HCT116 (cell line): Measurements from ENCODE around the gene ADGRD1. TPM values are rescaled to one million over a fixed set of nuclear protein-coding genes. Genes with fewer than 3 reads are reported as not detected.

Experiments used
- ATAC-seq: fragments of 200-7000 bp; cut with Tn5 transposase; 2 replicates; pipeline ENCODE4 v1.9.1; 2020; ENCODE audit warnings: mild to moderate bottlenecking, moderate library complexity
- BruUV-seq: library from RNA; stranded (reverse); fragments of 400-500 nt; replicated peaks from 2 replicates; lab custom pipeline; 2021; lab: Mats Ljungman, UMichigan
- CTCF ChIA-PET: fragments of 300-600 bp; sonication (Branson Sonifier 250); formaldehyde crosslinking; loops from one replicate; lab custom pipeline; 2021; ENCODE audit warnings: antibody characterized with exemption; lab: Charles Lee
- POLR2A ChIA-PET: fragments of 300-600, 350-600 bp; sonication (Branson Sonifier 250); formaldehyde crosslinking; loops from one replicate; lab custom pipeline; 2021; ENCODE audit warnings: antibody characterized with exemption; lab: Charles Lee
- RAD21 ChIA-PET, 2 experiments: fragments of 300-600 bp; sonication (Branson Sonifier 250); formaldehyde crosslinking; loops; one replicate each; lab custom pipeline; 2023; ENCODE audit warnings: low total read pairs in 2 of 2; ENCODE audit not compliant: uncharacterized antibody in 2 of 2, unreplicated experiment in 2 of 2, low non-redundant PET in 1 of 2; lab: Charles Lee
- DNase-seq: peaks from one replicate; pipeline ENCODE4 v3.0.0-alpha.2; 2010; ENCODE audit warnings: low read depth, low spot score
- H2AFZ ChIP-seq: fragments of 200-600 bp; shearing (Covaris generic), sonication (generic); 2 replicates; pipeline ENCODE4 v1.6.1; 2017; ENCODE audit warnings: low read depth, mixed run types, mixed read lengths, antibody characterized with exemption, low read length; ENCODE audit not compliant: poor library complexity, severe bottlenecking
- H3K27ac ChIP-seq: 2 replicates; pipeline ENCODE4 v1.5.1; 2012; ENCODE audit warnings: low read depth, low read length
- H3K27me3 ChIP-seq: fragments of 200-600 bp; sonication (generic); 2 replicates; pipeline ENCODE4 v1.6.1; 2016; ENCODE audit warnings: mixed run types, low read length, mixed read lengths; ENCODE audit not compliant: insufficient read depth
- H3K36me3 ChIP-seq, 2 experiments: fragments of 200-500 bp in 1 of 2; fragments of 200-600 bp in 1 of 2; sonication (Bioruptor generic) in 1 of 2; sonication (generic) in 1 of 2; 2 replicates each; pipeline versions ENCODE4 v1.5.1 to v1.6.1; 2014 to 2016; ENCODE audit warnings: low read length in 2 of 2, inconsistent platforms in 1 of 2, mixed read lengths in 1 of 2, mixed run types in 1 of 2; ENCODE audit not compliant: insufficient read depth in 2 of 2, control insufficient read depth in 1 of 2
- H3K4me1 ChIP-seq, 2 experiments: fragments of 200-600 bp in 1 of 2; sonication (generic) in 1 of 2; 2 replicates each; pipeline versions ENCODE4 v1.5.1 to v1.6.1; 2012 to 2017; ENCODE audit warnings: low read length in 2 of 2, inconsistent platforms in 1 of 2, mild to moderate bottlenecking in 1 of 2, mixed read lengths in 1 of 2, mixed run types in 1 of 2, moderate library complexity in 1 of 2; ENCODE audit not compliant: insufficient read depth in 2 of 2, control insufficient read depth in 1 of 2
- H3K4me2 ChIP-seq: fragments of 200-600 bp; sonication (generic); 2 replicates; pipeline ENCODE4 v1.6.1; 2017; ENCODE audit warnings: mixed run types, low read length, mixed read lengths
- H3K4me3 ChIP-seq, 2 experiments: fragments of 200-600 bp in 1 of 2; sonication (generic) in 1 of 2; replicated peaks in 1 of 2; 2 replicates each; pipeline ENCODE4 v1.5.1; 2011 to 2016; ENCODE audit warnings: low read length in 2 of 2, control low read depth in 1 of 2, low read depth in 1 of 2, mild to moderate bottlenecking in 1 of 2, mixed read lengths in 1 of 2, mixed run types in 1 of 2
- H3K79me2 ChIP-seq: fragments of 200-600 bp; sonication (generic); 2 replicates; pipeline ENCODE4 v1.6.1; 2017; ENCODE audit warnings: mild to moderate bottlenecking, mixed run types, low read length, moderate library complexity, mixed read lengths; ENCODE audit not compliant: insufficient read depth
- H3K9ac ChIP-seq: fragments of 200-600 bp; sonication (generic); 2 replicates; pipeline ENCODE4 v1.6.1; 2016; ENCODE audit warnings: low read length, mixed read lengths
- H3K9me2 ChIP-seq: fragments of 200-600 bp; sonication (generic), shearing (Covaris generic); 2 replicates; pipeline ENCODE4 v1.6.1; 2017; ENCODE audit warnings: mixed run types, mild to moderate bottlenecking, moderate library complexity; ENCODE audit not compliant: insufficient read depth
- H3K9me3 ChIP-seq, 2 experiments: fragments of 200-500 bp in 1 of 2; fragments of 200-600 bp in 1 of 2; sonication (Bioruptor generic) in 1 of 2; sonication (generic) in 1 of 2; 2 replicates each; pipeline ENCODE4 v1.6.1; 2014 to 2017; ENCODE audit warnings: low read length in 2 of 2, mixed read lengths in 2 of 2, inconsistent platforms in 1 of 2, low read depth in 1 of 2, mild to moderate bottlenecking in 1 of 2, mixed run types in 1 of 2, moderate library complexity in 1 of 2; ENCODE audit not compliant: control insufficient read depth in 1 of 2, insufficient read depth in 1 of 2
- H4K20me1 ChIP-seq: fragments of 200-600 bp; sonication (generic), shearing (Covaris generic); 2 replicates; pipeline ENCODE4 v1.6.1; 2017; ENCODE audit warnings: mixed run types, mild to moderate bottlenecking, moderate library complexity; ENCODE audit not compliant: insufficient read depth
- CBX3 ChIP-seq: IDR thresholded peaks from 2 replicates; pipeline ENCODE4 v1.6.1; 2012; ENCODE audit warnings: low read depth
- EGR1 ChIP-seq: IDR thresholded peaks from 2 replicates; pipeline ENCODE4 v1.6.1; 2012; ENCODE audit warnings: low read depth
- ELF1 ChIP-seq: IDR thresholded peaks from 2 replicates; pipeline ENCODE4 v1.6.1; 2012; ENCODE audit warnings: low read depth, borderline replicate concordance
- EZH2phosphoT487 ChIP-seq: fragments of 200-600 bp; IDR thresholded peaks from 2 replicates; pipeline ENCODE4 v1.6.1; 2018; ENCODE audit warnings: antibody characterized with exemption, borderline replicate concordance
- FOSL1 ChIP-seq: IDR thresholded peaks from 2 replicates; pipeline ENCODE4 v1.6.1; 2012; ENCODE audit warnings: low read depth
- JUND ChIP-seq: IDR thresholded peaks from 2 replicates; pipeline ENCODE4 v1.6.1; 2012
- POLR2A ChIP-seq: IDR thresholded peaks from 2 replicates; pipeline ENCODE4 v1.7.0; 2011; ENCODE audit warnings: borderline replicate concordance; ENCODE audit not compliant: insufficient read depth, insufficient read length; ENCODE audit errors: extremely low read depth
- POLR2AphosphoS5 ChIP-seq: IDR thresholded peaks from 2 replicates; pipeline ENCODE4 v1.6.1; 2011; ENCODE audit warnings: mild to moderate bottlenecking, low read depth, low read length, moderate library complexity
- RAD21 ChIP-seq: IDR thresholded peaks from 2 replicates; pipeline ENCODE4 v1.6.1; 2012; ENCODE audit warnings: low read depth, mild to moderate bottlenecking
- SP1 ChIP-seq: IDR thresholded peaks from 2 replicates; pipeline ENCODE4 v1.6.1; 2012; ENCODE audit warnings: low read depth
- TCF7L2 ChIP-seq: IDR thresholded peaks from 2 replicates; pipeline ENCODE4 v1.7.0; 2011; ENCODE audit warnings: borderline replicate concordance, inconsistent platforms; ENCODE audit not compliant: insufficient read depth, insufficient read length; ENCODE audit errors: extremely low read depth
- YY1 ChIP-seq: IDR thresholded peaks from 2 replicates; pipeline ENCODE4 v1.6.1; 2011; ENCODE audit warnings: low read length, low read depth, moderate library complexity, mild to moderate bottlenecking; ENCODE audit not compliant: insufficient replicate concordance; ENCODE audit errors: extremely low read depth
- ZFX ChIP-seq: fragments of 450-650 bp; IDR thresholded peaks from 2 replicates; pipeline ENCODE4 v1.6.1; 2017
- ZNF274 ChIP-seq: fragments of 200-500 bp; sonication (Bioruptor generic); IDR thresholded peaks from 2 replicates; pipeline ENCODE4 v1.6.1; 2014; ENCODE audit warnings: mild to moderate bottlenecking, low read depth, low read length, inconsistent platforms
- intact Hi-C: fragments of 100-400 bp; cut with micrococcal nuclease; formaldehyde crosslinking; loops from 2 replicates; pipeline ENCODE4 v1.10.0; 2022
- total RNA-seq: library from RNA; stranded (reverse); gene quantifications from one replicate; pipeline ENCODE4 v1.2.1, GENCODE V29; 2021; ENCODE audit not compliant: unreplicated experiment
- TF ChIP-seq, protein P1 (sequence below): IDR thresholded peaks from 2 replicates; pipeline ENCODE4 v1.6.1; 2011; ENCODE audit warnings: mild to moderate bottlenecking, low read length, moderate library complexity; ENCODE audit not compliant: insufficient replicate concordance; ENCODE audit errors: extremely low read depth
- TF ChIP-seq, protein P2 (sequence below), 3 experiments: fragments of 200-600 bp in 1 of 3; sonication (generic) in 1 of 3; IDR thresholded peaks in 2 of 3; conservative IDR thresholded peaks in 1 of 3; 2 replicates each; pipeline ENCODE4 v1.5.1; 2012 to 2017; ENCODE audit warnings: low read depth in 2 of 3, low read length in 2 of 3, antibody characterized with exemption in 1 of 3, borderline replicate concordance in 1 of 3, control low read depth in 1 of 3, mild to moderate bottlenecking in 1 of 3, mixed read lengths in 1 of 3, mixed run types in 1 of 3, moderate library complexity in 1 of 3; ENCODE audit not compliant: insufficient read depth in 1 of 3
- TF ChIP-seq, protein P3 (sequence below): IDR thresholded peaks from 2 replicates; pipeline ENCODE4 v1.6.1; 2012
- TF ChIP-seq, protein P4 (sequence below): IDR thresholded peaks from 2 replicates; pipeline ENCODE4 v1.6.1; 2012; ENCODE audit warnings: low read depth

Gene ADGRD1
- total RNA-seq, 1 experiment from 2014 or later = 0.44 TPM

DNA sequence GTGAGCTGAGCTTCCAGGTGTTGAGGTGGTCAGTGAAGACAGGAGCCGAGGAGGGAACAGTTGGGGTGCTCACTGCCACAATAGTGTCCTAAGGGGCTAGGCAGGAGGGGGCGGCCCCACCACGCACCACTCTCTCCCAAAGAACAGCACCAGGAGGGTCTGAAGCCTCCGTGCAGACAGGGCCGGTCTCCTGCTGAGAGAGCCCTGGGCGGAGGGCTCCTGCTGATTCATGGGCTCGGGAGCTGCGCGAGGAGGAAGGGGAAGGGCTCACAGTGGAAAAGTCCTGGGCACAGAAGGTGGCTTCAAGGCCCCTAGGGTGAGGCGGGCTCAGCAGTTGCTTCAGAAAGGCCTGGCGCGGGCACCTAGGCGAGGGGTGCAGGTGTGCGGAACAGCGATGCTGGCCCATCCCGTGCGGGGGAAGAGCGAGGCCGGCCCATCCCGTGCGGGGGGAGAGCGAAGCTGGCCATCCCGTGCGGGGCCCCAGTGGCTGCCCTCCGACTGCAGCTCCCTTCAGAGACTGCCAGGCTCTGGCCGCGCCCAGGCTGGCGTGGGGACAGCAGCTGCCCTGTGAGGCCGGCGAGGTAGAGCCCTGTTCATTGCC, 176.7 kb downstream of the ADGRD1 start:
- POLR2A ChIA-PET = no interaction called here
- ATAC-seq = no peak
- intact Hi-C loops = loop anchor here (5.0 kb wide), 1 partner anchor 368 kb away; no protein-coding TSS in a partner anchor
- DNase-seq = no peak
- TF ChIP-seq, protein P1, sequence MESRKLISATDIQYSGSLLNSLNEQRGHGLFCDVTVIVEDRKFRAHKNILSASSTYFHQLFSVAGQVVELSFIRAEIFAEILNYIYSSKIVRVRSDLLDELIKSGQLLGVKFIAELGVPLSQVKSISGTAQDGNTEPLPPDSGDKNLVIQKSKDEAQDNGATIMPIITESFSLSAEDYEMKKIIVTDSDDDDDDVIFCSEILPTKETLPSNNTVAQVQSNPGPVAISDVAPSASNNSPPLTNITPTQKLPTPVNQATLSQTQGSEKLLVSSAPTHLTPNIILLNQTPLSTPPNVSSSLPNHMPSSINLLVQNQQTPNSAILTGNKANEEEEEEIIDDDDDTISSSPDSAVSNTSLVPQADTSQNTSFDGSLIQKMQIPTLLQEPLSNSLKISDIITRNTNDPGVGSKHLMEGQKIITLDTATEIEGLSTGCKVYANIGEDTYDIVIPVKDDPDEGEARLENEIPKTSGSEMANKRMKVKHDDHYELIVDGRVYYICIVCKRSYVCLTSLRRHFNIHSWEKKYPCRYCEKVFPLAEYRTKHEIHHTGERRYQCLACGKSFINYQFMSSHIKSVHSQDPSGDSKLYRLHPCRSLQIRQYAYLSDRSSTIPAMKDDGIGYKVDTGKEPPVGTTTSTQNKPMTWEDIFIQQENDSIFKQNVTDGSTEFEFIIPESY = no peak
- TF ChIP-seq FOSL1 (no peak), ZNF274 (no peak), YY1 (no peak), ELF1 (no peak), CBX3 (no peak), TCF7L2 (no peak), SP1 (no peak), RAD21 (no peak), ZFX (no peak), POLR2AphosphoS5 (no peak), POLR2A (no peak), EZH2phosphoT487 (no peak), EGR1 (no peak), JUND (no peak)
- TF ChIP-seq, protein P2, sequence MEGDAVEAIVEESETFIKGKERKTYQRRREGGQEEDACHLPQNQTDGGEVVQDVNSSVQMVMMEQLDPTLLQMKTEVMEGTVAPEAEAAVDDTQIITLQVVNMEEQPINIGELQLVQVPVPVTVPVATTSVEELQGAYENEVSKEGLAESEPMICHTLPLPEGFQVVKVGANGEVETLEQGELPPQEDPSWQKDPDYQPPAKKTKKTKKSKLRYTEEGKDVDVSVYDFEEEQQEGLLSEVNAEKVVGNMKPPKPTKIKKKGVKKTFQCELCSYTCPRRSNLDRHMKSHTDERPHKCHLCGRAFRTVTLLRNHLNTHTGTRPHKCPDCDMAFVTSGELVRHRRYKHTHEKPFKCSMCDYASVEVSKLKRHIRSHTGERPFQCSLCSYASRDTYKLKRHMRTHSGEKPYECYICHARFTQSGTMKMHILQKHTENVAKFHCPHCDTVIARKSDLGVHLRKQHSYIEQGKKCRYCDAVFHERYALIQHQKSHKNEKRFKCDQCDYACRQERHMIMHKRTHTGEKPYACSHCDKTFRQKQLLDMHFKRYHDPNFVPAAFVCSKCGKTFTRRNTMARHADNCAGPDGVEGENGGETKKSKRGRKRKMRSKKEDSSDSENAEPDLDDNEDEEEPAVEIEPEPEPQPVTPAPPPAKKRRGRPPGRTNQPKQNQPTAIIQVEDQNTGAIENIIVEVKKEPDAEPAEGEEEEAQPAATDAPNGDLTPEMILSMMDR (IDR thresholded peaks at IDR 0.05 in 2 of 3, conservative IDR thresholded peaks at IDR 0.05 in 1 of 3; ENCODE audit: borderline replicate concordance in 1 of 3, insufficient read depth in 1 of 3, low read depth in 2 of 3, low read length in 2 of 3) = no peak
- TF ChIP-seq, protein P3, sequence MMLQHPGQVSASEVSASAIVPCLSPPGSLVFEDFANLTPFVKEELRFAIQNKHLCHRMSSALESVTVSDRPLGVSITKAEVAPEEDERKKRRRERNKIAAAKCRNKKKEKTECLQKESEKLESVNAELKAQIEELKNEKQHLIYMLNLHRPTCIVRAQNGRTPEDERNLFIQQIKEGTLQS = no peak
- TF ChIP-seq, protein P4, sequence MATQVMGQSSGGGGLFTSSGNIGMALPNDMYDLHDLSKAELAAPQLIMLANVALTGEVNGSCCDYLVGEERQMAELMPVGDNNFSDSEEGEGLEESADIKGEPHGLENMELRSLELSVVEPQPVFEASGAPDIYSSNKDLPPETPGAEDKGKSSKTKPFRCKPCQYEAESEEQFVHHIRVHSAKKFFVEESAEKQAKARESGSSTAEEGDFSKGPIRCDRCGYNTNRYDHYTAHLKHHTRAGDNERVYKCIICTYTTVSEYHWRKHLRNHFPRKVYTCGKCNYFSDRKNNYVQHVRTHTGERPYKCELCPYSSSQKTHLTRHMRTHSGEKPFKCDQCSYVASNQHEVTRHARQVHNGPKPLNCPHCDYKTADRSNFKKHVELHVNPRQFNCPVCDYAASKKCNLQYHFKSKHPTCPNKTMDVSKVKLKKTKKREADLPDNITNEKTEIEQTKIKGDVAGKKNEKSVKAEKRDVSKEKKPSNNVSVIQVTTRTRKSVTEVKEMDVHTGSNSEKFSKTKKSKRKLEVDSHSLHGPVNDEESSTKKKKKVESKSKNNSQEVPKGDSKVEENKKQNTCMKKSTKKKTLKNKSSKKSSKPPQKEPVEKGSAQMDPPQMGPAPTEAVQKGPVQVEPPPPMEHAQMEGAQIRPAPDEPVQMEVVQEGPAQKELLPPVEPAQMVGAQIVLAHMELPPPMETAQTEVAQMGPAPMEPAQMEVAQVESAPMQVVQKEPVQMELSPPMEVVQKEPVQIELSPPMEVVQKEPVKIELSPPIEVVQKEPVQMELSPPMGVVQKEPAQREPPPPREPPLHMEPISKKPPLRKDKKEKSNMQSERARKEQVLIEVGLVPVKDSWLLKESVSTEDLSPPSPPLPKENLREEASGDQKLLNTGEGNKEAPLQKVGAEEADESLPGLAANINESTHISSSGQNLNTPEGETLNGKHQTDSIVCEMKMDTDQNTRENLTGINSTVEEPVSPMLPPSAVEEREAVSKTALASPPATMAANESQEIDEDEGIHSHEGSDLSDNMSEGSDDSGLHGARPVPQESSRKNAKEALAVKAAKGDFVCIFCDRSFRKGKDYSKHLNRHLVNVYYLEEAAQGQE = no peak
- Histone ChIP-seq H4K20me1 (no peaks in the 10 kb centered on the region), H3K36me3 (no peaks in the 10 kb centered on the region), H3K4me1 (peaks cover 4 to 19% of the 10 kb centered on the region in 2 experiments; a peak in 3 of 4 replicates), H3K79me2 (no peaks in the 10 kb centered on the region), H3K9me2 (no peaks in the 10 kb centered on the region), H2AFZ (no peak overlapping the region), H3K4me2 (no peak overlapping the region), H3K9me3 (no peaks in the 10 kb centered on the region), H3K27me3 (no peaks in the 10 kb centered on the region), H3K4me3 (no peak overlapping the region), H3K27ac (no peak overlapping the region), H3K9ac (no peak overlapping the region)
- RAD21 ChIA-PET = no interaction called here
- BruUV-seq = no TSS peak
- CTCF ChIA-PET = interaction anchor here (2.9 kb wide), 1 partner anchor 25 kb away, joined by 27 read pairs; no protein-coding TSS in a partner anchor
